IPS DF 6.9 (cell line): ENCODE results near the gene RASL11A.
"Not testable (repeated sequence)": the region's sequence is repeated elsewhere in the genome, so short reads cannot be mapped to it uniquely, and the experiment has no call there.

ENCODE experiments used
- DNase-seq: peaks from one replicate; pipeline ENCODE4 v3.0.0-alpha.2; 2013; ENCODE audit warnings: low read depth, low spot score
- H3K27ac ChIP-seq: one replicate; pipeline ENCODE4 v1.5.1; 2013; ENCODE audit warnings: low read length, control low read depth
- H3K27me3 ChIP-seq: 2 replicates; pipeline ENCODE4 v1.6.1; 2013; ENCODE audit warnings: mild to moderate bottlenecking, low read length; ENCODE audit not compliant: control insufficient read depth, insufficient read depth
- H3K36me3 ChIP-seq: 2 replicates; pipeline ENCODE4 v1.6.1; 2013; ENCODE audit warnings: low read length; ENCODE audit not compliant: control insufficient read depth, insufficient read depth
- H3K4me1 ChIP-seq: 2 replicates; pipeline ENCODE4 v1.6.1; 2013; ENCODE audit warnings: low read length; ENCODE audit not compliant: control insufficient read depth, insufficient read depth
- H3K4me3 ChIP-seq: 2 replicates; pipeline ENCODE4 v1.5.1; 2013; ENCODE audit warnings: mild to moderate bottlenecking, low read length
- H3K9me3 ChIP-seq: 2 replicates; pipeline ENCODE4 v1.6.1; 2013; ENCODE audit warnings: low read length, inconsistent platforms; ENCODE audit not compliant: control insufficient read depth, insufficient read depth
- WGBS: extraction: QIAGEN DNeasy Blood & Tissue Kit; methylation state at CpG from one replicate; pipeline ENCODE4 v1.1.7; 2013; ENCODE audit warnings: mixed read lengths, missing lambda C conversion rate; ENCODE audit not compliant: insufficient read length, insufficient coverage; 5-methylcytosine and 5-hydroxymethylcytosine counted together

Gene RASL11A

DNA sequence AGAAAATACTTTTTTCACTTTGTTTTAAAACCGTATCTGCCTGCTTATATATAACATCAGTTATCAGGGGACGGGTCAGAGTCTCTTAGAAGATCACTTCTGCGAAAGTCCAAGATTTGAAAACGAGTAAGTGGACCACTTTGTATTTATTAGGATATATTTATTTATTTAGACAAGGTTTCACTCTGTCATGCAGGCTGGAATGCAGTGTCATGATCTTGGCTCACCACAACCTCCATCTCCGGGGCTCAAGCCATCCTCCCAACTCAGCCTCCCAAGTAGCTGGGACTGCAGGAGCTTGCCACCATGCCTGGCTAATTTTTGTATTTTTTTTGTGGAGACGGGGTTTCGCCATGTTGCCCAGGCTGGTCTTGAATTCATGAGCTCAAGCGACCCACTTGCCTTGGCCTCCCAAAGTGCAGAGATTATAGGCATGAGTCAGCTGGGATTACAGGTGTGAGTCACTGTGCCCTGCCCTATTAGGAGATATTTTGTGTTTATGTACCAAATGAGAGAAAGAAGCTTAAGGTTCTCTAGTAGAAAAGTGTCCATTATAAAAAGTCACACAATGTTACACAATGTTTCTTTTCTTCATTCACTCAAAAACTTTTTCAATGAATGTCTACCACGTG lies 39.5 kb downstream of the RASL11A start:
- Histone ChIP-seq H3K27ac (no peak overlapping the region), H3K4me1 (no peaks in the 10 kb centered on the region), H3K36me3 (no peaks in the 10 kb centered on the region), H3K27me3 (no peaks in the 10 kb centered on the region), H3K9me3 (no peaks in the 10 kb centered on the region), H3K4me3 (no peak overlapping the region)
- no CpG with 5 or more reads among the region's 9 CpGs for WGBS
- DNase-seq: no peak

DNA sequence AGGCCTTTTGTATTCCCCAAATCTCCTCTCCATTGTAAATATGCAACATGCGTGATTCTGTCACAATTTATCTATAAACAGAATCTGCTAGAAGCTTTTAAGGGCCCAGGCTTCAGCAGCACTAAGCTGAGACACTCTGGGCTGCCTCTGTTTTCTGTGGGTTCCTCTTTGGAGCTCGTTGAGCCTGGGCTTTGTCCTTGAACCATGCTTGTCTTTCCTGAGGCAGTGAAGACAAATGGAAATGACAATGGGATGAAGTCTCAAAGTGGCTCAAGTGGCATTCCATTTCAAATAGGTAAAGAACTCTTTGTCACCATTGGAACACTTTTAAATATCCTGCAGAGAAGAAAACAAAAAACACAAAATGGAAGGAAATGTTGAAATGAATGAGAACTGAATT lies 40.3 kb downstream of the RASL11A start:
- Histone ChIP-seq H3K4me1 (no peaks in the 10 kb centered on the region), H3K9me3 (no peaks in the 10 kb centered on the region), H3K27me3 (no peaks in the 10 kb centered on the region), H3K36me3 (no peaks in the 10 kb centered on the region), H3K4me3 (no peak overlapping the region), H3K27ac (no peak overlapping the region)
- no peak for DNase-seq
- WGBS: no CpG with 5 or more reads among the region's 2 CpGs

DNA sequence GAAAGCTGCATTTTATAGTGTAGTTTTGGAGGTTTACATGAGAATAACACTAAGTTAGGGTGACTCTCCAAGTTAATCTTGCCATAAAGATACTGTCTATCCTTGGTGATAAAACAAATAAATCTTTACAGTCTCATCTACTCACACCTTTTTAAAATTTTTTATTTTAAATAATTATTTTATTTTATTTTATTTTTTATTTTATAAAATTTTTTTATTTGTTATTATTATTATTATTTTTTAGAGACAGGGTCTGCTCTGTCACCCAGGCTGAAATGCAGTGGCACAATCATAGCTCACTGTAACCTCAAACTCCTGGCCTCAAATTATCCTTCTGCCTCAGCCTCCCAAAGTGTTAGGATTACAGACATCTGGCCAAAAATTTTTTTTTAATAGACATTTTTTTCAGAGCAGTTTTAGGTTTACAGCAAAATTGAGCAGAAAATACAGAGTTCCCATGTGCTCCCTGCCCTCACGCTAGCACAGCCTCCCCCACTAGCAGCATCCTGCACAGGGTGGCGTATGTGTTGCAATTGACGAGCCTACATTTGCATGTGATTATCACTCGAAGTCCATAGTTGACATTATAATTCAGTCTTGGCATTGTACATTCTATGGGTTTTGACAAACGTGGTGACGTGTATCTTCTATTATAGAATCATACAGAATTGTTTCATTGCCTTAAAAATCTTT lies 41.0 kb downstream of the RASL11A start:
- H3K36me3 ChIP-seq: no peaks in the 10 kb centered on the region
- H3K27ac ChIP-seq: no peak overlapping the region
- H3K4me1 ChIP-seq: no peaks in the 10 kb centered on the region
- H3K27me3 ChIP-seq: no peaks in the 10 kb centered on the region
- H3K9me3 ChIP-seq: no peaks in the 10 kb centered on the region
- no CpG with 5 or more reads among the region's 6 CpGs for WGBS
- H3K4me3 ChIP-seq: no peak overlapping the region
- DNase-seq: no peak

DNA sequence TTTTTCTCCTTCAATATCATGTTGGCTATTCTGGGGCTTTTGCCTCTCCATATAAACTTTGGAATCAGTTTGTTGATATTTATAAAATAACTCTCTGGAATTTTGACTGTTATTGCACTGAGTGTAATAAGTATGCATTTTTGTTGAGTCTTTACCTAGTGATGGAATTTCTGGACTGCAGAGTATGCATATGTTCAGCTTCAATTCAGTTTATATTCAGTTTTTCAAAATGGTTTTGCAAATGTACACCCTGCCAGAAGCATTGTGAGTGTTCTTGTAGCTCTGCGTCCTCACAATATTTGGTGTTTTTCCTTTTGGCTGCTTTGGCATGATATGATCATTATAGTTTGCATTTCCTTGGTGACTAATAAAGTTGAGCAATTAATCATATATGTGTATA lies 43.1 kb downstream of the RASL11A start:
- no peaks in the 10 kb centered on the region for H3K4me1 ChIP-seq
- no peaks in the 10 kb centered on the region for H3K9me3 ChIP-seq
- H3K4me3 ChIP-seq: no peak overlapping the region
- no CpG with 5 or more reads among the region's 1 CpG for WGBS
- no peak for DNase-seq
- no peak overlapping the region for H3K27ac ChIP-seq
- H3K27me3 ChIP-seq: no peaks in the 10 kb centered on the region
- no peaks in the 10 kb centered on the region for H3K36me3 ChIP-seq

DNA sequence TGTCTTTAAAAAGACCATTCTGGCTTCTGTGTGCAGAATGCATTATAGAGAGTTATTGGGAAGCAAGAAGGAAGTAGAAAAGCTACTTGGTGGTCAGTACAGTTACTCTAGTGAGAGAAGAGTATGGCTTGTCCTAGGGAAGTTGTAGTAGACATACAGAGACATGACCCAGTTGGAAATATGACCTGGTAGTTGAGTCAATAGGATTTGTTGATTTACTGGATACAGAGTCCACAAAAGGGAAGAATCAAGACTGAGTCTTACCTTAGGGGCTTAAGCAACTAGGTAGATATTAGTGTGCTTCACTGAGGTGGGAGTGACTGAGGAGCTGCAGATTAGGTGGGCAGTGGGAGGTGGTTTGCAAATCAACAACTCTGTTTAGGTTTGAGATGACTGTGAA lies 48.8 kb downstream of the RASL11A start:
- H3K36me3 ChIP-seq: no peaks in the 10 kb centered on the region
- no peaks in the 10 kb centered on the region for H3K4me1 ChIP-seq
- no peak for DNase-seq
- no peaks in the 10 kb centered on the region for H3K27me3 ChIP-seq
- no peak overlapping the region for H3K27ac ChIP-seq
- no peaks in the 10 kb centered on the region for H3K9me3 ChIP-seq
- no peak overlapping the region for H3K4me3 ChIP-seq

DNA sequence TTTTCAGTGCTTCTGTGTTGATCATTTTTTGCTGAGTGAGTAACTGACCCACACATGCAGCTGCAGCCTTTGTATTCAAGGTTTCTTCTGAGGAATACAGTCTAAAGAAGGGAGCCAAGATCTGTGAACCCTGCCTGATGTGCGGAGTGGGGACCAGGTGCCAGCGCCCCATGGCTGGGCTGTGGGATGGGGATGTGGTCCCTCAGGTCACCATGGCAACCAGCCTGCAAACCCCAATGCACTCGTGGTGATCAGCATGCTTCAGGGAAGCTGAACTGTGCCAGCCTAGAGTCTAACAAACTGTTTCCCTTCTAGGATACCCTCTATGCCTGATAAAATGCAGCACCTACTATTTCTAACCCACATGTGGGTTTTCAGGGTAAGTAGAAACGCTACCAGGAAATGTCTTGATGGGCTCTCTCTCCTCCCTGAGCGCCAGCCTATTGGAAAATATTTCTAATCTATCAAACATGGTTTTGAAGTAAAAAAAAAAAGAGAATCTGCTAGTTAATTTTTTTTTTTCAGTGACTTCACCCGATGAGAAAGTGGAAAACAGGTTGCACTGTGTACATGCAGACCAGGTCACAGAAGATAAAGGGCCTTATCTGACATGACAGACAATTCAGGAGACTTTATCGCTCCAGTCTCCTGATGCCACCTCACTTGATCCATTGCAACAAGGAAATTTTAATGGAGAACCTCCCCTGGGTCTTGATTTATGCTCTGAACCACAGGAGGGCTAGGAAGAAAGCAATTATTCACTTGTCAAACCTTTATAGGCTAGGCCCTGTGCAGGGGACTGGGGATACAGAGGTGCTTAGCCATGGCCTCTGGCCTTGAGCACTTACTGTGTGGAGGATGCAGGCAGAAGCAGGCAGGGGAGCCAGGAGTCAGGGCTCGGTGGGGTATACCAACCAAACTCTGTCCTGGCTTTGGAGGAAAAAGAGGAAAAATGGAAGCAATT lies 51.1 kb downstream of the RASL11A start:
- Histone ChIP-seq H3K4me1 (no peaks in the 10 kb centered on the region), H3K4me3 (no peak overlapping the region), H3K27ac (no peak overlapping the region), H3K9me3 (no peaks in the 10 kb centered on the region), H3K27me3 (no peaks in the 10 kb centered on the region), H3K36me3 (no peaks in the 10 kb centered on the region)
- no CpG with 5 or more reads among the region's 8 CpGs for whole genome bisulfite sequencing
- no peak for DNase-seq

DNA sequence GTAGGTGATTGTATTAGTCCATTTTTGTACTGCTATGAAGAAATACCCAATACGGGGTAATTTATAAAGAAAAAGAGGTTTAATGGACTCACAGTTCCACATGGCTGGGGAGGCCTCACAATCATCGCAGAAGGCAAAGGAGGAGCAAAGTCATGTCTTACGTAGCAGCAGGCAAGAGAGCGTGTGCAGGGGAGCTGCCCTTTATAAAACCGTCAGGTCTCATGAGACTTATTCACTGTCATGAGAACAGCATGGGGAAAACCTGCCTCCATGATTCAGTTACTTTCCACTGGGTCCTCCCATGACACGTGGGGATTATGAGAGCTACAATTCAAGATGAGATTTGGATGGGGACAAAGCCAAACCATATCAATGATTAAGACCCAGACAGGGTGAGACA lies 51.8 kb downstream of the RASL11A start:
- not testable (repeated sequence) for H3K27ac ChIP-seq, H3K4me3 ChIP-seq, H3K4me1 ChIP-seq, H3K36me3 ChIP-seq, DNase-seq, H3K27me3 ChIP-seq, H3K9me3 ChIP-seq
- no CpG with 5 or more reads among the region's 6 CpGs for WGBS
